ENCODE data around the gene ADAMTS12.
"Not testable (repeated sequence)": the region's sequence is repeated elsewhere in the genome, so short reads cannot be mapped to it uniquely, and the experiment has no call there.

The ADAMTS12 gene, protein sequence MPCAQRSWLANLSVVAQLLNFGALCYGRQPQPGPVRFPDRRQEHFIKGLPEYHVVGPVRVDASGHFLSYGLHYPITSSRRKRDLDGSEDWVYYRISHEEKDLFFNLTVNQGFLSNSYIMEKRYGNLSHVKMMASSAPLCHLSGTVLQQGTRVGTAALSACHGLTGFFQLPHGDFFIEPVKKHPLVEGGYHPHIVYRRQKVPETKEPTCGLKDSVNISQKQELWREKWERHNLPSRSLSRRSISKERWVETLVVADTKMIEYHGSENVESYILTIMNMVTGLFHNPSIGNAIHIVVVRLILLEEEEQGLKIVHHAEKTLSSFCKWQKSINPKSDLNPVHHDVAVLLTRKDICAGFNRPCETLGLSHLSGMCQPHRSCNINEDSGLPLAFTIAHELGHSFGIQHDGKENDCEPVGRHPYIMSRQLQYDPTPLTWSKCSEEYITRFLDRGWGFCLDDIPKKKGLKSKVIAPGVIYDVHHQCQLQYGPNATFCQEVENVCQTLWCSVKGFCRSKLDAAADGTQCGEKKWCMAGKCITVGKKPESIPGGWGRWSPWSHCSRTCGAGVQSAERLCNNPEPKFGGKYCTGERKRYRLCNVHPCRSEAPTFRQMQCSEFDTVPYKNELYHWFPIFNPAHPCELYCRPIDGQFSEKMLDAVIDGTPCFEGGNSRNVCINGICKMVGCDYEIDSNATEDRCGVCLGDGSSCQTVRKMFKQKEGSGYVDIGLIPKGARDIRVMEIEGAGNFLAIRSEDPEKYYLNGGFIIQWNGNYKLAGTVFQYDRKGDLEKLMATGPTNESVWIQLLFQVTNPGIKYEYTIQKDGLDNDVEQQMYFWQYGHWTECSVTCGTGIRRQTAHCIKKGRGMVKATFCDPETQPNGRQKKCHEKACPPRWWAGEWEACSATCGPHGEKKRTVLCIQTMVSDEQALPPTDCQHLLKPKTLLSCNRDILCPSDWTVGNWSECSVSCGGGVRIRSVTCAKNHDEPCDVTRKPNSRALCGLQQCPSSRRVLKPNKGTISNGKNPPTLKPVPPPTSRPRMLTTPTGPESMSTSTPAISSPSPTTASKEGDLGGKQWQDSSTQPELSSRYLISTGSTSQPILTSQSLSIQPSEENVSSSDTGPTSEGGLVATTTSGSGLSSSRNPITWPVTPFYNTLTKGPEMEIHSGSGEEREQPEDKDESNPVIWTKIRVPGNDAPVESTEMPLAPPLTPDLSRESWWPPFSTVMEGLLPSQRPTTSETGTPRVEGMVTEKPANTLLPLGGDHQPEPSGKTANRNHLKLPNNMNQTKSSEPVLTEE (N-terminal part only)

DNA sequence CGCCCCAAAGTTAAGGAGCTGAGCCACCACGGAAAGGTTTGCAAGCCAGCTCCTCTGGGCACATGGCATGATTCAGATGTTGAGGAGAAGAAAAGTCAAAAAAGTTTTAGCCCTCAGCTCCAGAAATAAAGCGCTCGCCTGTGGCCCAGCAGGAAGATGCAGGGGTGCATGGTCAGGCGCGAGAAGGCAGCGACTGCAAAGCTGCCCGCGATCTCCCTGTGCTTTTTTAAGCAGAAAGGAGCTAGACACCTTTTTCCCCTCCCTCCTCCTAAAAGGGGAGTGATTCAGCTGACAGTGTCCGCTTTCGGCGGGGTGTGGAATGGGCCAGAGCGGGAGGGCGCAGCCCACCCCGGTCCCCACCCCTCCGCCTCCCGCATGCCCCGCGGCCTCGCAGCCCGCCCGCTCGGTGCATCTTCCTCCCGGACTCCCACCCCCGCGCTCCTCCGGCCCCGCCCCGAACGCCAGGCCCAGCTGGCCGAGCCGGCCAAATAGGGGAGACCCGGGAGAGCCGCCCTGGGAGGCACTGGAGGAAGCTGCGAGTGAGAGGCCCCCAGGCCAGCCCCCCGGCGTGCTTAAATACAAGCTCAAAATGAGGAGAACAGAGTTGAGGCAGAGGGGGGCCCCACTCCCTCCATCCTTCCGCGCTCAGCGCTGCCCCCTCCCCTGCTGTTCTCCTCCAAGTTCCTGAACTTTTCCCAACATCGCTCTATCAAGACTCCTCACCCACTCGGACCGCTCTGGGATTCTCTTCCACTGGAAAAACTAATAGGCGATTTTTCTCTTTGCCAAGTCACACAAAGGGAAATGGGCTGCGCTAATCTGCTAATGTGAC, at the start of gene ADAMTS12:
Gene ADAMTS12 (minus strand): TSS at position 203 of the 832 bp plus-strand sequence. CDS start 134 bp downstream, at position 69.
- DNase-seq (ENCODE audit: low read depth): peak; percentile 78

DNA sequence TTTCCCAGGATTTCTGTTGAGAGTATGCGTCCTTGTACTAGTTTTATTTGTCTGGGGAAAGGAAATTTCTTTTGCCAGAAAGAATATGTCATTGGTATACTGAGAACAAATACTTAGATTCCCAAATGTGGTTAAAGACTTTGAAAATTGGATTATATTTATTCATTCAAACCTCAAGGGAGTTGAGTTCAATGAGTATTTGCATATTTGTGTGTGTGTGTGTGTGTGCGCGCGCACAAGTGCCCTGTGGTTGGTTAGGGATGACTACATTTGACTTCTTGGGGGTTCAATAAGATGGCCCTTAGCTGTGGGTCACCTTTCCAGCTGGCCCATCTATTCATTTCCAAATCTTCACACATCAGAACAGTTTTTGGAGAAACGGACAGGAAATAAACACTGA, 49.3 kb upstream of the ADAMTS12 start:
- no peak for DNase-seq (ENCODE audit: low read depth)

DNA sequence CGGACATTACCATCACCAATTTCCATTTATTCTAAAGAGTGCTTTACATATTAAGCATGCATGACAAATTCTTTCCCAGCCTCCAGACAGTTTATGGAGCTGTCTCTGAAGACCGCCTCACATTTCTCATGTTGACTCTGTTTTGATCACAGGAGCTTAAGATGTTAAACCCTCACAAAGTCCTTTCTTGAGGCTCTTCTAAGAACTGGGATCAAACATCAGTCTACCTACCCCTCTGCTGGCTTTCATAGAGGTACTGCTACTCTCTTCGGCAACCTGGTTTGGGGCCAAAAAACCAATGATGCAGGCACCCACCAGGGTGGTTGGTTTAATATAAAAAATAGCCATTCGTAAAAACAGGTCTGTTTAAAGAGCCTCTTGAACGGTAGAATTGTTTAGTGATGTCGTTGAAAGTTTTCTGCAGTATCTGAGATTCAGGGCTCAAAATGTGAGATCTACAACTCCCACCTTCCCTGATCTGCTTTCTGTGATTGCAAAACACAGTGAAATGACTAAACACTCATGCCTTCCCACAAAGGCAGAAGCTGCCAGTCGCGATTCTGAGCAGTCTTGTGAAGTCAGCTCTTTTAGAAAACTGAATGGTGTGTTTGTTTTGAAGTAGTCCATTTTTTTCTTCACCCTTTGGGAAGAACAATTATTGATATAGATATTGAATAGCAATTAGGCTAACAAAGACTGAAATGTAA, 47.9 kb upstream of the ADAMTS12 start:
- DNase-seq (ENCODE audit: low read depth): peak; percentile 79

DNA sequence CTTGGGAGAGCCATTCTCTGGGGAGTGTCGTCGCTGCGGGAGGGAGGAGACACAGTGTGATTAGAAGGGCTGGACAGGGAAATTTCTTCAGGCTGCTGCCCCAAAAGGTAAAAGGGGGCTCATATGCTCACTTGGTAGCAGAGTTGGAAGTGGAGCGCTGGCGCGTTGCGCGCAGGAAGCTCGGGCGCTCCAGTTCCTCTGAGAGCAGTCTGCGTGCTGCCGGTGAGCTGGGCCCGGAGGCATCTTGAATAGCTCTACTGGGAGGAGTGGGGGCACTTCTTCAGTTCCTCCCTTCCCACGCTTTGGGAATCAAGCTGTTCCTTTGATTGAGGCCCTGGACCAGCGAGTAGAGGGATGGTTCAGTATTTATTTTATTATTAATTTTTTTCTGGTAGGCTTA, 47.1 kb upstream of the ADAMTS12 start:
- no peak for DNase-seq (ENCODE audit: low read depth)

DNA sequence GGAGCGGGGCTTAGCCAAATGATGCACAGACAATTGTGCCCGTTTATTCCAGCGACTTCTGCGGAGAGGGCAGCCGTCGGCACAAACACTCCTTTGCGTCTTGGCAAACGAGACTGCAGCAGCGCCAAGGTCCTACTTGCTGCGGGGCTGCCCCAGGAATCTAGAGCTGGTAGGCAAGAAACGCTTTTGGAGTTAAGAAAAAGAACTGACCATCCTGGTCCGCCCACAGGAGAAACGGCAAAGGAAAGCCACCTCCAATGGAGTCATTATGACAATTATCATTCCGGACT, 46.7 kb upstream of the ADAMTS12 start:
- no peak for DNase-seq (ENCODE audit: low read depth)

DNA sequence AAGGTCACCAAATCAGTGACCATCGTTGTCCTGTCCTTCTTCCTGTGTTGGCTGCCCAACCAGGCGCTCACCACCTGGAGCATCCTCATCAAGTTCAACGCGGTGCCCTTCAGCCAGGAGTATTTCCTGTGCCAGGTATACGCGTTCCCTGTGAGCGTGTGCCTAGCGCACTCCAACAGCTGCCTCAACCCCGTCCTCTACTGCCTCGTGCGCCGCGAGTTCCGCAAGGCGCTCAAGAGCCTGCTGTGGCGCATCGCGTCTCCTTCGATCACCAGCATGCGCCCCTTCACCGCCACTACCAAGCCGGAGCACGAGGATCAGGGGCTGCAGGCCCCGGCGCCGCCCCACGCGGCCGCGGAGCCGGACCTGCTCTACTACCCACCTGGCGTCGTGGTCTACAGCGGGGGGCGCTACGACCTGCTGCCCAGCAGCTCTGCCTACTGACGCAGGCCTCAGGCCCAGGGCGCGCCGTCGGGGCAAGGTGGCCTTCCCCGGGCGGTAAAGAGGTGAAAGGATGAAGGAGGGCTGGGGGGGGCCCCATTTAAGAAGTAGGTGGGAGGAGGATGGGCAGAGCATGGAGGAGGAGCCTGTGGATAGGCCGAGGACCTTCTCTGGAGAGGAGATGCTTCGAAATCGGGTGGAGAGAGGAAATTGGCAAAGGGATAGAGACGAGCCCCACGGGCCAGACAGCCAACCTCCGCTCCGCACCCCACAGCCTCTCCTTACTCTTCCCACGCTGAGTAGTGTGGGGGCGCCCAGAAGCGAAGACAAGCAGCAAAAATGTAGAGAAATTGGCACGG, 46.1 kb upstream of the ADAMTS12 start:
- DNase-seq (ENCODE audit: low read depth): no peak

DNA sequence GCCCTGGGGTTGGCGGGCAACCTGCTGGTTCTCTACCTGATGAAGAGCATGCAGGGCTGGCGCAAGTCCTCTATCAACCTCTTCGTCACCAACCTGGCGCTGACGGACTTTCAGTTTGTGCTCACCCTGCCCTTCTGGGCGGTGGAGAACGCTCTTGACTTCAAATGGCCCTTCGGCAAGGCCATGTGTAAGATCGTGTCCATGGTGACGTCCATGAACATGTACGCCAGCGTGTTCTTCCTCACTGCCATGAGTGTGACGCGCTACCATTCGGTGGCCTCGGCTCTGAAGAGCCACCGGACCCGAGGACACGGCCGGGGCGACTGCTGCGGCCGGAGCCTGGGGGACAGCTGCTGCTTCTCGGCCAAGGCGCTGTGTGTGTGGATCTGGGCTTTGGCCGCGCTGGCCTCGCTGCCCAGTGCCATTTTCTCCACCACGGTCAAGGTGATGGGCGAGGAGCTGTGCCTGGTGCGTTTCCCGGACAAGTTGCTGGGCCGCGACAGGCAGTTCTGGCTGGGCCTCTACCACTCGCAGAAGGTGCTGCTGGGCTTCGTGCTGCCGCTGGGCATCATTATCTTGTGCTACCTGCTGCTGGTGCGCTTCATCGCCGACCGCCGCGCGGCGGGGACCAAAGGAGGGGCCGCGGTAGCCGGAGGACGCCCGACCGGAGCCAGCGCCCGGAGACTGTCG, 45.4 kb upstream of the ADAMTS12 start:
- DNase-seq (ENCODE audit: low read depth): no peak

DNA sequence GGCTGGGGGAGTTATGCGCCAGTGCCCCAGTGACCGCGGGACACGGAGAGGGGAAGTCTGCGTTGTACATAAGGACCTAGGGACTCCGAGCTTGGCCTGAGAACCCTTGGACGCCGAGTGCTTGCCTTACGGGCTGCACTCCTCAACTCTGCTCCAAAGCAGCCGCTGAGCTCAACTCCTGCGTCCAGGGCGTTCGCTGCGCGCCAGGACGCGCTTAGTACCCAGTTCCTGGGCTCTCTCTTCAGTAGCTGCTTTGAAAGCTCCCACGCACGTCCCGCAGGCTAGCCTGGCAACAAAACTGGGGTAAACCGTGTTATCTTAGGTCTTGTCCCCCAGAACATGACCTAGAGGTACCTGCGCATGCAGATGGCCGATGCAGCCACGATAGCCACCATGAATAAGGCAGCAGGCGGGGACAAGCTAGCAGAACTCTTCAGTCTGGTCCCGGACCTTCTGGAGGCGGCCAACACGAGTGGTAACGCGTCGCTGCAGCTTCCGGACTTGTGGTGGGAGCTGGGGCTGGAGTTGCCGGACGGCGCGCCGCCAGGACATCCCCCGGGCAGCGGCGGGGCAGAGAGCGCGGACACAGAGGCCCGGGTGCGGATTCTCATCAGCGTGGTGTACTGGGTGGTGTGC, 44.7 kb upstream of the ADAMTS12 start, which contains the start of gene RXFP3:
Gene RXFP3 (plus strand): TSS at position 6 of the 636 bp plus-strand sequence. CDS start 355 bp downstream, at position 361.
- peak; percentile 57 for DNase-seq (ENCODE audit: low read depth)

DNA sequence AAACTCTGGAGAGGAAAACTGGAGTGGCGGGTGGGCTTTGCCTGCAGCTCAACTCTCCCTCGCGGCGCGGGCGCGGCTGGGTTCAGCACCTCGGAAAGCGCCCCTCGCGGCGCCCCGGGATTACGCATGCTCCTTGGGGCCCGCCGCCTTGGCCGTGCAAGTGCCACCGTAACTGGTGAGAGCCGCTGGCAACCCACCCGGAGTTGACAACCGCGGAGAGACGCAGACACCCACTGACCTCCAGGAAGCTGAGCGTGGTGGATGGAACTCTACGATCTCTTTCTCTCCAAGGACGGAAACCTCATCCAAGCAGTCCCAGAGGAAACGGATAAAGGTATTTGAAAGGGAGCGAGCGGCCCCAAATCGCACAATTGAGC, 44.2 kb upstream of the ADAMTS12 start:
- peak; percentile 68 for DNase-seq (ENCODE audit: low read depth)

DNA sequence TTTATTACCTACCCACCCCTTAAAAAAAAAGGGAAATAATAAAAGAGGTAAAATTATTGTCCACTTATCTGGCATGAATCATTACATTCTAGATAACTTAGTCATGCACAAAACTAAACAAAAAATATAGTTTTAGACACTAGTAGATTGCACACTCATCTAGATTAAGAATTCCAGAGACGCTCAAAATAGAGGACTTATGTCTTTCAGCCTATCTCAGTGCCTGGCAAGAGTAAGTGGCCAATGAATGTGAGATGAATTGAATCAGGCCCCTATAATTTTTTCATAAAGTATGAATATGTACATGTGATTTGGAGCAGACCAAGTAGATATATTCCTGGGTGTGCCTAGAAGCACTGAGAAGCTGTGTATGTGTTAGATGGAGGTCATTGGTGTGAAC, 42.4 kb upstream of the ADAMTS12 start:
- peak; percentile 70 for DNase-seq (ENCODE audit: low read depth)

DNA sequence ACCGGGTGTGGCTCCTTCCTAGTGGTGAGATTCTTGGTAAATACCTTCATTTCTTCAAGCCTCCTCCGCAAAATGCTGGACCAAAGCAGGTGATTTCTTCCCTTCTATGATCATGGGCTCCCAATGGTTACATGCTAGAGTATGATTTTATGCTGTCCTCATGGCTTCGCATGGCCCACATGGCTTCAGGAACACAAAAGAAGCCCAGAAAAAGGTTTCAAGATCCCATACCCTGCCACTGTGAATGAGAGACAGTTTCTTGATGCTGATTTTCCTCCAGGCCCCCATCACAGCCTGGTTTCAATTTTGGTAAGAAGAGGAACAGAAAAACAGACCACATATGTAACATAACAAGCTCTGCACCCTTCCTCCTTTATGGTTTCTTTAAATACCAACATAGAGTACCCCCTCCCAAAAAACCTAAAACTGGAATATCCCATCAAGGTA, 42.0 kb upstream of the ADAMTS12 start:
- DNase-seq (ENCODE audit: low read depth): no peak

DNA sequence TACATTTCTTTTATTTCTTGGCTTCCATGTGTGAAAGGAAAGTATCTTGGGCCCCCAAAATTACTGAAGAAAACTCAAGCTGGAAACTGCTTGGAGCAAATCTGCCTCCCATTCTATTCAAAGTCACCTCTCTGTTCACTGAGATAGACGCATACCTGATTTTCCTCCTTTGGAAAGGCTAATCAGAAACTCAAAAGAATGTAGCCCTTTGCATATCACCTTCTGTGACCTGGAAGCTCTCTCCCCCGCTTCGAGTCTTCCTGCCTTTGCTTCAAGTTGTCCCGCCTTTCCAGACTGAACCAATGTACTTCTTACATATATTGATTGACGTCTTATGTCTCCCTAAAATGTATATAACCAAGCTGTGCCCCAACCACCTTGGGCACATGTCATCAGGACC, 39.3 kb upstream of the ADAMTS12 start:
- DNase-seq (ENCODE audit: low read depth): no peak

DNA sequence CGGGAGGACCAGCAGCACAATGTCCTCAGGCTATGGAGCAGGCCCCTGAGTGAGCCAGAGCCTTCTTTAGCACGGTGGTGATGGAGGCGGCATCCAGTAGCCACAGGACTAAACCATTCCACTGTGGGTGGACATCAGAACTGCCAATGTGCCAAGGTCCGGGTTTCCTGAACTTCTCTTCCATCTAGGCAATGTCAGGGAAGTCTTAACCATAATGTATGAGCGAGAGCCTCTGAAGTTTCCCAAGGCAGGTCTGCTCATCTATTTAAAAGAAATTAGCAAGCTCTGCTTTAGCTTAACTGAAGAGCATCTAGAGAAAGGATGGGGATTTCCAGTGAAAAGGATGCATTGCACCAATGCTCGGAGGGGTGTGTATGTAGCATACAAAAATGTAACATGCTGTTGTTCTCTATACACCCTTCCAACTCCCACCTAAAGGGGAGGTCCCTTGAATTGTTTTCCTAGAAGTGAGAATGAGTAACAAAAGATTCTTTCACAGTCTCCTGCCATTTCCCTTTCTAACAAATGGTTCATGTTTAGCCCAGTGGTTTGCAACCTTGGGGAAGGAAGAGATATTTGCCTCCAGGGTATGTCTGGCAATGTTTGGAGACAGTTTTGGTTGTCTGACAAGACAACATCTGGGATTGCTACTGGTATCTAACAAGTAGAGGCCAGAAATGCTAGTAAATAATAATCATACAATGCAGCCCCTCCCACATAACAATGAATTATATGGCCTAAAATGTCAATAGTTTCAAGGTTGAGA, 38.3 kb upstream of the ADAMTS12 start:
- DNase-seq (ENCODE audit: low read depth): no peak

DNA sequence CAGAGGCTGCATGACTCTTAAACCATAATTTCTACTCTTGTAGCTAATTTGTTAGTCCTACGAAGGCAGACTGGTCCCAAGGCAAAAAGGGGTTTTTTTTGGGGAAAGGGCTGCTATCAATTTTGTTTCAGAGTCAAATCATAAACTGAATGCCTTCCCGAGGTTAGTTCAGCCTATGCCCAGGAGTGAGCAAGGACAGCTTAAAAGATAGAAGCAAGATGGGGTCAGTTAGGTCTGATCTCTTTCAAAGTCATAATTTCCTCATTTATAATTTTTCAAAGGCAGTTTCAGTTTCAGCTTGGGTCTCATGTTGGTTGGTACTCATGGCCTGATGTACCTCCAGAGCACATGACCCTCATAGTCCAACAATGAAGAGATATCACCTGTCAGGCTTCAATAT, 36.5 kb upstream of the ADAMTS12 start:
- DNase-seq (ENCODE audit: low read depth): no peak

DNA sequence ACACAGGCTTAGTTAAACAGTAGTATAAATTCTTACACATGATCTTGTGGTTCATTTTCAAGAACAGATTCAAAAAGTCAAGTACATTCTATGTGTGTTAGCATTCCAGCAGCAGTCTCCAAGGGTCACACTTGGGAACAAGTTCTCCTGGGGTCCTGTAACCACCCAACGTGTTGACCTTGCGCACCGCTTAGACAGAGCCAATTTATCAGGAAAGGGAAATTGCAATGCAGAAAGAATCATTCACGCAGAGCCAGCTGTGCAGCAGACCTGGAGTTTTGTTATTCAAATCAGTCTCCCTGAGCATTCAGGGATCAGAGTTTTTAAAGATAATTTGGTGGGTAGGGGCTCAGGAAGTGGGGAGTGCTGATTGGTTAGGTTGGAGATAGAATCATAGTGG, 35.9 kb upstream of the ADAMTS12 start:
- DNase-seq (ENCODE audit: low read depth): no peak

DNA sequence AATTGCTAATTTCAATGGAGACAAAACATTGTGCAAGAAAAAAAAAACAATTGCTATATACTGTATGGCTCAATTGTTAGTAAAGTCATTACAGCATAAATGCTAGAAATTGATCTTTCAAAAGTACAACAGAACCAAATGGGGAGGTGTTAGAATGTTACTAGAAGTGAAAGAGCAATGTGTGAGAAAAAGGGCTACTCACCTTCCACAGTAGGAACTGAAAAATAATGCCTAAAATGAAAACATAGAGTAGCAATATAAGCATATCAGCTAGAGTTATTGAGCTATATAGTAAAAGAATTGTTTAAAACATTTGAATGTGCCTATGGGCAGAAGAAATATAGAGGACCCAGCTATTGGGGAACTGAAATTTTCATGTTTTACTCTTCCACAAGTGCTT, 33.5 kb upstream of the ADAMTS12 start:
- DNase-seq (ENCODE audit: low read depth): no peak

DNA sequence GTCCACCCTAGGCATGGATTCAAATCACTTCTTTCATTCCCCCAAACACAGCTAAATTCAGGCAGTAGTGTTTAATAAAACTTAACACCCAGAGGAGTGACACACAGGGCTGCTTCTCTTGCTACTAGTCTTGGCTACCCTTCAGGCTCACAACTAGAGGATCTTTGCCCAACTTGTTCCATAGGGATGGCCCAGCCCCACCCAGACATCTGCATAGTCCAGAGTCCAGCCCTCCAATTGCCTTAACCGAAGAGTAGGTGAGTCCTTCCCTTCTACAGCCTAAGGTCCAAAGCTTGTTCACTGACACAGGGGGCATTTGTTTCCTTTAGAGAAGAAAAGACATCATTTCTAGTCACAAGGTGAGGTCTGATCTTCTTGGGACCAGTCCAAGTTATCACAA, 29.2 kb upstream of the ADAMTS12 start:
- no peak for DNase-seq (ENCODE audit: low read depth)

DNA sequence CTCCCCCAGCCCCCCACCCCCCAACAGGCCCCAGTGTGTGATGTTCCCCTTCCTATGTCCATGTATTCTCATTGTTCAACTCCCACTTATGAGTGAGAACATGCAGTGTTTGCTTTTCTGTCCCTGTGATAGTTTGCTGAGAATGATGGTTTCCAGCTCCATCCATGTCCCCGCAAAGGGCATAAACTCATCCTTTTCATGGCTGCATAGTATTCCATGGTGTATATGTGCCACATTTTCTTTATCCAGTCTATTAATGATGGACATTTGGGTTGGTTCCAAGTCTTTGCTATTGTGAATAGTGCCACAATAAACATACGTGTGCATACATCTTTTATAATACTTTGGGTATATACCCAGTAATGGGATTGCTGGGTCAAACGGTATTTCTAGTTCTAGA, 23.1 kb upstream of the ADAMTS12 start:
- DNase-seq (ENCODE audit: low read depth): not testable (repeated sequence)

Measured in iris pigment epithelial cell (primary cell).